SK-MEL-5 (cell line): ENCODE measurements around the gene RYR2. TPM values are rescaled to one million over a fixed set of nuclear protein-coding genes. Genes with fewer than 3 reads are reported as not detected.

Experiments
- DNase-seq: peaks from one replicate; pipeline ENCODE4 v3.0.0-alpha.2; 2016; ENCODE audit warnings: low read depth, low spot score
- in situ Hi-C: cut with HindIII; loops from 2 replicates; pipeline ENCODE4 v1.10.0; 2016; ENCODE audit warnings: low sequenced_read_pairs, high pct_unique_total_duplicates, low pct_unique_long_range_greater_than_20kb
- total RNA-seq: library from RNA; depleted of rRNA; stranded (reverse); fragments of >200 nt; shearing (Covaris generic); gene quantifications from 2 replicates; pipeline ENCODE4 v1.2.3, GENCODE V29; 2014

Gene RYR2
- total RNA-seq, 1 experiment from 2014 or later: 0.29 TPM

DNA sequence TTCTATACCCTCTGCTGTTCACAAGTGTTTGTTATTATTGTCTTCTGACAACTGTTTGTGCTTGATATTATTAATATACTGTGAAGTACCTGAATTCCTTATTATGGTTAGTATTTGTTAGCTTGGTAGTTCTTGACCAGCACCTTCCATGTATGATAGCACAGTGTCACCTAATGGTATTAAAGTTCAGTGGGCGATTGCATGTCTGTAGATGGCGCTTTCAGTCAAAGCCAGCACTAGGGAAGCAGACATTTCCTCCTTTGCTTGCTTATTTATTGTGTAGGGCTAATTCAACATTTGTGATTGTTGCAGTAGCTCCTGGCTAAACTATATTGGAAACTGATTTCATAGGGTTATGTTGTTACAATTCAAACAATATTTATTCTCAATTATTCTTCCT, 630.8 kb downstream of the RYR2 start:
- in situ Hi-C loops: no loop called here
- DNase-seq: peak; percentile 53

DNA sequence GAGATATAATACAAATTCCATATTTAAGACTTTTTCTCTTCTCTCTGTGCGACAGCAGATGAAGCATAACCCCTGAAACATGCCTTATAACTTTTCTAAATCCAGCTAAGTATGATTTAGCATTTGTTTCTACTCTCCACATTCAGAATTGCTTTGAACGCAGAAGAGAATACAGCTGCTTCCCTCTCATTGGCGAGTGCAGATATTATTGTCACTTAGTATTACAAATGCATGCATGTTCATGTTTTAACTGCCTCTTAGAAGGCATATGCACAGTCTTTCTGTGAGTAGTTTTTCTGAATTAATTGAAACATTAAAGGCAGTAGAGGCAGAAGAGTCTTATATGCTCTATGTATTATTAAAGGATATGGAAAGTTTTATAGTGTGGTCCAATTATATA, 631.6 kb downstream of the RYR2 start:
- DNase-seq: no peak
- in situ Hi-C loops: no loop called here

DNA sequence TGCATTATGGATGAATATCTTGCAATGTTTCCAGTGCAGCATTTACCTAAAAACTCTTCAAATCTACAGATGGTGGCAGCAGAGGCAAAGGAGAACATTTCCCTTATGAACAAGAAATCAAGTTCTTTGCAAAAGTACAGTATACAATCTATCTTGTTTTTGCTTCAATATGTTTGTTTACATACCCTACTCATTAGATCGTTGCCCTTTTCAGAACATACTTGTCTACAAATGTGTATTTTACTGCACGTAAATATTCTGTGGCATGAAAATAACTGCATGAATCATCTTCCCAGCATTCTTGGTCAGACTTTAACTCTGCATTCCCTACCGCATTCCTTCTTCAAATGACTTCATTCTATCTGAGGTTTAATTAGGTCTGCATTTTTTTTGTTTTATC, 636.0 kb downstream of the RYR2 start:
- DNase-seq: peak; percentile 33
- in situ Hi-C loops: no loop called here

DNA sequence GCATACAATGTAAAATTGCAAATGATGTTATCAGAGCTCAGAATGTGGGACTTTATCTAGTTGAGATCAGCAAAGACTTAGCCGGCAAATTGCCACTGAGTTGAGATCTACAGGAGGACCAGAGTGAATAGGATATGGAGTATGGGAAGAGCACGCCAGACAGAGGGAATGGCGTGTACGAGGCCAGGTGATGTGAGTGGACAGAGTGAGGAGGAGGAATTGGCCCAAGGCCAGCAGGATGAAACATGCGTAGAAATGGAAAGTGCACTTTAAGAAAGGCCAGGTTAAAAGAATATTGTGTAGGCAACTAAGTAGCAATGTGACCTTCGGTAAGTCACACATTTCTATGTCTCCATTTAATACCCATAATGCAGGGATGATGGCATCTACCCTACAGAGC, 637.7 kb downstream of the RYR2 start:
- in situ Hi-C loops: no loop called here
- no peak for DNase-seq

DNA sequence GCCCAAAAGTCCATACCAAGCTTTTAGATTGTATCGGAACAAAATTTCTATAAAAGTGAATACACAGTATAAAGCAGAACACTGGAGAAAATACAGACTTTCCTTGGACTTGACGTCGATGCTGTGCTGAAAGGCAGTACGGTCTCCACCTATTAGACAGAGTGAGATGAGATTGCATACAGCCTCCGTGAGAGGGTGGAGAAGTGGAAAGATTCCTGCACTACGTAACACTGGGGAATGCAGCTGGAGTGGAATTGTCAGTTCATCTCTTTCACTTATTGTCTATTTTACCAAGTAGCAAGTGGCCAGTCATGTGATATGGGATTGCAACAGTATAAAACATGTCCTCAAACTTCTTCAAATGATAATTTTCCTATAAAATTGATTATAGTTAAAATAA, 639.2 kb downstream of the RYR2 start:
- DNase-seq: no peak
- in situ Hi-C loops: no loop called here

DNA sequence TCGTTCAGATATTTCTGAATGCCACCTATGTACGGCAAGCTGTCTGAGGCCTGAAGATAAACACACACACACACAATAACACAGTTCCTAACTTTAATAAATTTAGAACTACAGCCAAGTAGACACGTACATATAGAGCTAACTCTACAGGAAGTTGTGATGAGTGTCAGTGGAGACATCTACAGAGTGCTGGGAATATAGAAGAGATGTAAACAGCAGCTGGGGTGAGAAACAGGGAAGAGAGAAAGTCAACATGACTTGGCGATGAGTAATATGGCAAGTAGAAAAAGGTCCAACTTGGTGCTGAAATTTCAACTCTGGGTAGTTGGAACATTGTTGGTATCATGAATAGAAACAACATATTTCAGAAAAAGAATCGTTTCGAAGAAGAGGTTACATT, 642.3 kb downstream of the RYR2 start:
- in situ Hi-C loops: no loop called here

DNA sequence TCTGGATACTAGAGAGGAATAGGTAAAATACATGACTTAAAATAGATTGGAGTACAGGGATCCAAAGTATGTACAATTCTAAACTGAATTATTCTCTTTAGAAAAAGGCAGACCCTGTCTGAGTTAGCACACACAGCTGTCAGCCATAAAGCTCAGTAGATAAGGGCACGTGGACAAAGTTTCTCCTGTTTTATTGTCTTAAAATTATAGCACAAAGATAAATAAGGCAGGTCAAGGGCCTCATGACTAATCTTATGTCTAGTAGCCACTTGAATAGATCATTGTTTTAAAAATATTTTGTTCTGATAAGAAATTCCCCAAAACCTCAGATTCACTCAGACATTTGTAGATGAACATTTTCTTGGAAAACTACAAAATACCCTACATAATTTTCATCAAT, 643.6 kb downstream of the RYR2 start:
- in situ Hi-C loops: no loop called here
- no peak for DNase-seq

More for the DNA sequence above, 642.3 kb downstream of the RYR2 start:
- no peak for DNase-seq

DNA sequence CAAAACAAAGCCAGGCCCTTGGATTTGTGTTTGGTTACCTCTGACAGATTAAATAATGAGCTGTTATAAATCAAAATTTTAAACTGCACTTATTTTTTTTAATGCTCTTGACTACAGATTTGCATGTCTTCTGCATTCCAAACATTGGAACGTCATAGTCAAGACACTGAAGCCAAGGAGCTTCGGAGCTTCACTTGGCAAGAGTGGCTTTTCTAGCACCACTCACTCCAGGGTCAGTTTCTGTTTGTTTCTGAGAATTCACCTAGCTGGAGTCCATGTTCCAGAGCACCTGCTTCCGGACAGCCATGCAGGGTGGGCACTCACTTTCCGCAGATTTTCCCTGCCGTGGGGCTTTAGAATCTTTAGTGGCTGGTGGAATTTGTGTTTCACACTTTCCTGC, 645.8 kb downstream of the RYR2 start:
- DNase-seq: no peak
- in situ Hi-C loops: no loop called here

DNA sequence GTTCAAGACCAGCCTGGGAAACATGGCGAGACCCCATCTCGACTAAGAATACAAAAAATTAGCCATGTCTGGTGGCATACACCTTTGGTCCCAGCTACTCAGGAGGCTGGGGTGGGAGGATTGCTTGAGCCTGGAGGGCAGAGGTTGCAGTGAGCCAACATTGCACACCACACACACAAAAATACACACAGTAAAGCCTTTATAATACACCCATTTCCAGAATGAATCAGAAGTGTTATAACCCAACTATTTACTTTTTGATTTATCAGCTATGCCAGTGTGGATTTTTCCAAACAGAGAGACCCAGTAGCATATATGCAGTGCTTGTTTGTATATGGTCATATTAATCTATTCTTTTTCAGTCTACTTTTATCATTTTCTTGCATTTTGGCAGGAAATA, 648.7 kb downstream of the RYR2 start:
- in situ Hi-C loops: no loop called here
- DNase-seq: no peak

DNA sequence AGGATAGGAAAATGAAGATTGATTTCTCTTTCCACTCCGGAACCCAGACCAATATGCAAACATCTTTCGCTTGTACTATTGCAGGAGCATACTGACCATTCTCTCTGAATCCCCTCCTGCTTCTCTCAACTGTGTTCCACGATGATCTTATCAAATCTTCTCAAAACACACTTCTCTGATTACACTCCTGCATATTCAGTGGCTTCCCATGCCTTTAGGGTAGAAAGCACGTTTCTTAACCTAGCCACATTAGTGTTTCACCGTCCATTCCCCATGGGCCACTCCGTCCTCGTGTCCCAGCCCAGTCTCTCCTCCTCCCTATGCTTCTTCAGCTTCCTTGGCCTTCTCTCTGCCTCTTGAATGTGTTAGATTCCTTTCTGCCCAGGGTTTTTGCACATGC, 650.3 kb downstream of the RYR2 start:
- in situ Hi-C loops: no loop called here
- DNase-seq: no peak

DNA sequence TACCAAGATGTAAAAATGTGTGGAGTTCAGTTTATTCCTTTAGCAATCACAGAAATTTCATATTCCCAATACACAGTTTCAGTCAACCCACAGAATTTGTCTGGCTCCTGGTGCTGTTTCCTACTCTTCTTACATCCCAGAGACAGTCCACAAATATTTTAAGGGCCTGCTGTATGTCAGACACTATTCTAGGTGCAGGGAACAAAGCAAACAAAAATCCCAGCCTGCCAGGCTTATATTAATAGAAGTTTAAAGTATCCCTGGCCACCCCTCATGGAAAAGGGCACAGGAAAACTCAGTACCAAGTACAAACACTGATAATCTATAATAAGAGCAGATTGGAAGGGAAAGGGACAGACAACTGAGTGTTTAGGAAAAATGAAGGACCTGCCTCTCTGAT, 653.9 kb downstream of the RYR2 start:
- in situ Hi-C loops: no loop called here
- no peak for DNase-seq

DNA sequence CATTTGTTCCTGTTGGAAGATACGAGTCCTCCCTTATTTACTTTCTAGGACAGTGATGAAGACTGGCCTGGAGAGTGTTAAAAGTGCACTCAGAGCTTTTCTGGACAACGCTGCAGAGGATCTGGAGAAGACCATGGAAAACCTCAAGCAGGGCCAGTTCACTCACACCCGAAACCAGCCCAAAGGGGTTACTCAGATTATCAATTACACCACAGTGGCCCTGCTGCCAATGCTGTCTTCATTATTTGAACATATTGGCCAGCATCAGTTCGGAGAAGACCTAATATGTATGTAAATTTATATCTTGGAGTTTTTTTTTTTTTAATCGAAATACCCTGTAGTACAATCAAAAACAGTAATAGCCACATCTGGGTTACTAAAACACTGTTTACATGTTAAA, 658.2 kb downstream of the RYR2 start:
- in situ Hi-C loops: no loop called here
- DNase-seq: no peak

DNA sequence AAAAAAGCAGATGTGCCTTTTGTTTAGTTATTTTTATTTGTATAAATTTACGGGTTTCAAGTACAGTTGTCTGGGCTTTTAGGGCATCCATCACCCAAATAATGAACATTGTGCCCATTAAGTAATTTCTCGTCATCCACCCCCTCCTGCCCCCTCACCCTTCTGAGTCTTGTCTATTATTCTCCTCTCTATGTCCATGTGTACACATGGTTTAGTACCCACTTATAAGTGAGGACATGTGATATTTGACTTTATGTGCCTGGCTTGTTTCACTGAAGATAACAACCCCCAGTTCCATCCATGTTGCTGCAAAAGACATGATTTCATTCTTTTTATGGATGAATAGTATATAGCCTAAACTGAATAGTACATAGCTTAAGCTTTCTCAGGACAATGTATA, 659.5 kb downstream of the RYR2 start:
- in situ Hi-C loops: no loop called here

DNA sequence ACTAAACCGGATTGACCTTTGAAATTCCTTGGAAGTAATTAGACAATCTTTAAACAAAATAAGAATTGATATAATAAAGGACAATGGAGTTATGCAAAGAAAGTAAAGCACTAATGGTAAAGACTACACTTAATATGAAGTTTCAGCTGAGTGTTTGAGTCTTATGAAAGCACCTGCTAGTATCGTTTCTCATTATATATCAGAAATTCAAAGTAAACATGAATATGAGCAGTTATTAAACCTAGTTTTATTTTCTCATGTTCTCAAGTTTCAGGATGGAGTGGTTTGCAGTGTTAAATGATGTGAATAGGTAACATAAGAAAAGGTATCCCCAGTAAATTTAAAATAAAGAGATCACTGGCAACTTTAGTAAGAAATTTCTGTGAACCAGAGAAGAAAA, 660.2 kb downstream of the RYR2 start:
- no peak for DNase-seq
- in situ Hi-C loops: no loop called here

More for the DNA sequence above, 659.5 kb downstream of the RYR2 start:
- no peak for DNase-seq

DNA sequence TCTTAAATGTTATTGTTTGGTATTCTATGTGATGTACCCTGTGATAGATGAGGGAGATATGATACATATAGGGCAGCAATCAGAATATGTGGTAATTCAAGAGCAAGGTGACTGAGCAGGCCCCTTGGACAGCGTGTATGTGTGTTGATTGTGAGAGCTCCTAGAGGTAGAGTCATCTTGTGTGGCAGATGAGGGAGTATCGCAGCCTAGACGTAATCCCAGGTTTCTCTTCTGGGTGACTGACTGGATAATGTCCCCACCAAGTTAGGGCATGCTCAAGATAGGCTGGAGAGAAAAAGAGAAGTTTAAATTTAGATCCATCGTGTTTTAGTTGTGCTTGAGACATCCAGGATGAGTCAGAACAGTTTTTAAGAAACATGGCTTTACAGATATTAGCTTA, 663.5 kb downstream of the RYR2 start:
- DNase-seq: no peak
- in situ Hi-C loops: no loop called here

DNA sequence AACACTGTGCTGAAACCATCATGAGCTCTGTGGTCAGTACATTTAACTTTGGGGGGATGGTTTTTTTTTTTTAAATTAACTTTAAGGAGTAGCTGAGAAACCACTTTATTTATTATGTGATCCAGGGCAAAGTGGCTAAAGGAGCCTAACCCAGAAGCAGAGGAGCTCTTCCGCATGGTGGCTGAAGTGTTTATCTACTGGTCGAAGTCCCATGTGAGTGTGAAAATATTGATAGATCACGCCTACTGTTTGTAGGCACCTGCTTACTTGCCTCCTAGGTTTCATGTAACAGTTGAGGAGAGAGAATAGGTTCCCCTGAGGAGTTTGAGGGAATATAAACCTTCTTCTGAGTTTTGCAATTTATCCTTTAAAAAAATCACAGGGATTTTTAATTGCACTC, 667.4 kb downstream of the RYR2 start:
- in situ Hi-C loops: no loop called here
- DNase-seq: no peak

DNA sequence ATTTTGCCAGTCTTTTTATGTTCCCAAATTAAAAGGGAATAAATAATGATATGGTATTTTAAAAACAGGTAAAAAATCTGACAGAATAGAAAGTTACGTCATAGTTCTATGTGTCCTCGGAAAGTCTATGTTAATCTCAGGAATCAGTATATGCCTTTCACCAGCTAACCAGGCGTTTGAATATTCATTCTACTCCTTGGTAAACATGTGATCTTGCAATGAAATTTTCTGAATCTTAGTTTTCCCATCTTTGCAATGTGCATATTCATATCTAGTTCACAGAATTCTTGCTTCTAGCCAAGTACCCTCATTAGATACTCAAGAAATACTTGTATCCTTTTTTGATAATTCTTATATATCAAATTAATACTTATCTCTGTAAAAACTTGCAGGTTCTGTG, 669.3 kb downstream of the RYR2 start:
- no peak for DNase-seq
- in situ Hi-C loops: no loop called here

DNA sequence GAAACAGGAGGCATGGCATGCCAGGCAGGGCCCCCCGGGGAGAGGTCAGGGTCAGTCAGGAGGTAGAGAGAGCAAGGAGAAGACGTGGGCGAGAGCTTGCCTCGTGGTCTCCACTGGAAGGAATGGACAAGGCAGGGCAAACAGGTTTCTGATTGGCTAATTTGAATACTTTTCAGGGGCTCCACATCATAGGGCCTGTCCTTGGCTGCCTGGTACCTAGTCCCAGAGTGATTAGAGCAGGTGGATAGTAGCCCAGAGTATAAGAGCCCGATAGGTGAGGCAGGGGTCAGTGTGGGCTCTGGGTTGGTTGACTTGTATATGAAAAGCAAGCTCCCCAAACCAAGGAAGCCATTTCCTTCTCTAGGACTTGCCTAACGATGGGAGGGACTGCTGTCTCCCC, 670.1 kb downstream of the RYR2 start:
- in situ Hi-C loops: no loop called here

DNA sequence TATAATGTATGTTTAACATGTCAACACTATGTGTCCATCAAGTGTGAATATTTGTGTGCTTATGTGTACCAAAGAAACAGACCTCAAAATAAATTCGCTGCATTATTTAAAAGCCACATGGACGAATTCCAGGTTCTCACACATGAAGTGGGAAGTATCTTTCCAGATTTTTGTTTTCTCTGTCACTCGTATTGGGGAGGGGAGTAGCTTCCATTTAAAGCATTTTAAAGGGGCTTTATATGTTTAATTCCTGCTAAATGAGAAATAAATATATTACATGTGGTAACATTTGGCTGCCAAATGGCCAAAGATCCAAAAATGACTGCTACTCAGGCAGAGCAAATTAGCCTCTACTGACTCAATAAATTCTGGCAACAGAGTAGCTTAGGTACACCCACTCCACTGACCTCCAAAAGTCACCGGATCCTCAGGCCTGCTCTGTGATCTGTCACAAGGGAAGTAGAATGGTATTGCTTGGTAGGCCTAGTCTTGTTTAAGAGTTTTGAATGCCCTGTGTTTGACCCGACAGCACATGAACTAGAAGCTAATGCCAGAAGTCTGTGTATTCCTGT, 670.7 kb downstream of the RYR2 start:
- DNase-seq: no peak
- in situ Hi-C loops: no loop called here

More for the DNA sequence above, 670.1 kb downstream of the RYR2 start:
- no peak for DNase-seq

DNA sequence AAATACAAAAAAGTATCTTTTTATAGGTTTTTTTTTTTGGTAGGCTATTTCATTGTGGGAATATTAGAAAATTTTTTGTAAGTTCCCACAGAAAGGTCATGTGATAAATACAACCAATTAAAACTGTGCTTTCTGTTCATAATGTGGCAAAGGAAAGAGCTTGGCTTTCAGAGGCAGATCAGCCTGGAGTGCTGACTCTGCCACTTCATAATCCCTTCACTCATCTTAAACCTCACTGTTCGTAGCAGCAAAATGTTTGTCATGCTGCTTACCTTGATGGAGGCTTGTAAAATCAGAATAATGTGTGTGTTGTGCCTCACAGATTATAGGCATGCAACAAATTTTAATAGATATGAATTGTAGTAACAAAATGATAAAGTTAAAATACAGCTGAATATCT, 671.9 kb downstream of the RYR2 start:
- no peak for DNase-seq
- in situ Hi-C loops: no loop called here
